WERI-Rb-1 (cell line): ENCODE measurements around the gene NDP.

ENCODE experiments used
- DNase-seq: peaks from one replicate; pipeline ENCODE4 v3.0.0-alpha.2; 2020
- H3K27ac ChIP-seq: fragments of 250-450 bp; sonication (Bioruptor Pico); 2 replicates; pipeline ENCODE4 v1.5.1; 2020; ENCODE audit warnings: mild to moderate bottlenecking, moderate library complexity
- H3K27me3 ChIP-seq: fragments of 250-450 bp; sonication (Bioruptor Pico); 2 replicates; pipeline ENCODE4 v1.5.1; 2021; ENCODE audit warnings: mild to moderate bottlenecking, low read depth, moderate library complexity; ENCODE audit not compliant: insufficient read depth, severe bottlenecking
- H3K36me3 ChIP-seq: fragments of 250-450 bp; sonication (Bioruptor Pico); 2 replicates; pipeline ENCODE4 v1.5.1; 2020; ENCODE audit warnings: mild to moderate bottlenecking, moderate library complexity
- H3K4me3 ChIP-seq: 2 replicates; pipeline ENCODE4 v1.5.1; 2011; ENCODE audit warnings: low read depth, mild to moderate bottlenecking, control low read depth, low read length
- H3K9me3 ChIP-seq: fragments of 250-450 bp; sonication (Bioruptor Pico); 2 replicates; pipeline ENCODE4 v1.5.1; 2021; ENCODE audit warnings: mild to moderate bottlenecking, moderate library complexity; ENCODE audit not compliant: severe bottlenecking
- CTCF ChIP-seq: IDR thresholded peaks from 2 replicates; pipeline ENCODE4 v1.5.1; 2011; ENCODE audit warnings: low read depth, mild to moderate bottlenecking, control low read depth, inconsistent platforms, low read length

Gene NDP

GRCh38 chrX:43998374-43998773, 25.2 kb upstream of the NDP start:
- DNase-seq, result no peak
- H3K36me3 ChIP-seq, result no peaks in the 10 kb centered on the region
- H3K4me3 ChIP-seq, result no peak overlapping the region
- no peaks in the 10 kb centered on the region for H3K9me3 ChIP-seq
- peaks cover 2% of the 10 kb centered on the region for H3K27me3 ChIP-seq
- H3K27ac ChIP-seq, result no peak overlapping the region
- no peak for TF ChIP-seq CTCF

DNA sequence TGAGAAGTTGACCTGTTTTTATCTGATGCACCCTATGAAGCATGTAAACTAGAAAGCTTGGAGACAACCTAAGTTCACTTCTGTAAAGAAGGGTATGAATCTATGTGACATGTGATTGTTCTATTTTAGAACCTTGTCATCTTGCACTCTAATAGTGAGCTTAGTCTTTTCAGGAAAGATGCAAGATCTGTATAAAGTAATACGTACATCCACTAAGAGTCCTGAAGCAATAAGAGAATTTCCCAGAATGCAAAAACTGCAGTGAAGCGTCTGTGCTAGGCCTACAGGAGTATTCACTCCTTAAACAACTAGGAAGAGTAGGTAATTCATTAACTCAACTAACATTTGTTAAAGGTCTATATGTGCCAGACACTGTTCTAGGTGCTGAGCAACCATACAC, 23.3 kb upstream of the NDP start:
- Histone ChIP-seq H3K27ac (no peak overlapping the region), H3K4me3 (no peak overlapping the region), H3K36me3 (no peaks in the 10 kb centered on the region), H3K27me3 (peaks cover under 1% of the 10 kb centered on the region), H3K9me3 (no peaks in the 10 kb centered on the region)
- no peak for DNase-seq
- TF ChIP-seq CTCF, result no peak

GRCh38 chrX:43986083-43986482, 12.9 kb upstream of the NDP start:
- no peak for DNase-seq
- peaks cover 5% of the 10 kb centered on the region for H3K27me3 ChIP-seq
- no peaks in the 10 kb centered on the region for H3K9me3 ChIP-seq
- no peak overlapping the region for H3K27ac ChIP-seq
- no peak for TF ChIP-seq CTCF
- H3K36me3 ChIP-seq, result no peaks in the 10 kb centered on the region
- no peak overlapping the region for H3K4me3 ChIP-seq

- no peaks in the 10 kb centered on the region for H3K9me3 ChIP-seq
- H3K36me3 ChIP-seq, result no peaks in the 10 kb centered on the region
- H3K27me3 ChIP-seq, result peaks cover 5% of the 10 kb centered on the region
- no peak overlapping the region for H3K4me3 ChIP-seq
- DNase-seq, result no peak
- no peak overlapping the region for H3K27ac ChIP-seq
- no peak for TF ChIP-seq CTCF
These were observed 12.3 kb upstream of the NDP start for GRCh38 chrX:43985511-43985910.

DNA sequence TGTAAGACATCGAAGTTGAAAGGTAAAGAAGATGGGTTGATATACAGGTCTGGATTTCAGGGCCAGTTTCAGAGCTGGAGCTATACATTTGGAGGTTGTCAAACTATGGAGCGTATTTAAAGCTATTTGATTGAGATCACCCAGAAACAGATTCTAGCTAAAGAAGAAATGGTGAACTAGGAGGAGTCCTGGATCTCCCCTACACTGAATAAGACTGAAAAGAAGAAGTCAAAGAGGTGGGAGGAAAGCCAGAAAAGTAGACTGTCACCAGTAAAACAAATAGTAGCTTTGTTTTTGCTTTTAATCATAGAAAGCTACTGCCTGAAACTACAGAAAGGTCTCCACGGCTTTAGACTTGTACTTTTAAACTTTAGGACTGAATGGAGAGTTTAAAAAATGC, 5.0 kb upstream of the NDP start:
- H3K4me3 ChIP-seq, result no peak overlapping the region
- no peak overlapping the region for H3K27ac ChIP-seq
- no peaks in the 10 kb centered on the region for H3K9me3 ChIP-seq
- no peak for DNase-seq
- no peak for TF ChIP-seq CTCF
- H3K27me3 ChIP-seq, result peaks cover 10% of the 10 kb centered on the region
- H3K36me3 ChIP-seq, result no peaks in the 10 kb centered on the region

- Histone ChIP-seq H3K36me3 (no peaks in the 10 kb centered on the region), H3K4me3 (no peak overlapping the region), H3K27me3 (peaks cover 11% of the 10 kb centered on the region), H3K27ac (no peak overlapping the region), H3K9me3 (no peaks in the 10 kb centered on the region)
- no peak for DNase-seq
- TF ChIP-seq CTCF, result no peak
These were observed 3.0 kb upstream of the NDP start for GRCh38 chrX:43976205-43976604.
